ENCODE results near the gene FGFR4.

DNA sequence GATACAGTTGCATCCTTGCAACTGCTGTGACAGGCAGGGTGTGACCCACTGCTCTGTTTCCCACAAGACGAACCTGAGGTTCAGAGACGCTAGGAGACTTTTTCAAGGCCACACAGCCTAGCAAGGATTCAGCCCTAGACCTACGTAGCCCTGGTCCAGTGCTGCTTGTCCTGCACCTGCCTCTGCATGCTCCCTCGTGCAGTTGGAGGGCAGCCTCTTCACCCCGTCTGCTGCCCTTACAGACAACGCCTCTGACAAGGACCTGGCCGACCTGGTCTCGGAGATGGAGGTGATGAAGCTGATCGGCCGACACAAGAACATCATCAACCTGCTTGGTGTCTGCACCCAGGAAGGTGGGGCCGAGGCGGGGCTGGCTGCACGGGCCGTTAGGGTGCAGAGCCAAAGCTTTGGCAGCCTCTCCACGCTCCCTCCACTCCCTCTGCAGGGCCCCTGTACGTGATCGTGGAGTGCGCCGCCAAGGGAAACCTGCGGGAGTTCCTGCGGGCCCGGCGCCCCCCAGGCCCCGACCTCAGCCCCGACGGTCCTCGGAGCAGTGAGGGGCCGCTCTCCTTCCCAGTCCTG is 8.5 kb downstream of the FGFR4 start:
- TF ChIP-seq, protein P1, sequence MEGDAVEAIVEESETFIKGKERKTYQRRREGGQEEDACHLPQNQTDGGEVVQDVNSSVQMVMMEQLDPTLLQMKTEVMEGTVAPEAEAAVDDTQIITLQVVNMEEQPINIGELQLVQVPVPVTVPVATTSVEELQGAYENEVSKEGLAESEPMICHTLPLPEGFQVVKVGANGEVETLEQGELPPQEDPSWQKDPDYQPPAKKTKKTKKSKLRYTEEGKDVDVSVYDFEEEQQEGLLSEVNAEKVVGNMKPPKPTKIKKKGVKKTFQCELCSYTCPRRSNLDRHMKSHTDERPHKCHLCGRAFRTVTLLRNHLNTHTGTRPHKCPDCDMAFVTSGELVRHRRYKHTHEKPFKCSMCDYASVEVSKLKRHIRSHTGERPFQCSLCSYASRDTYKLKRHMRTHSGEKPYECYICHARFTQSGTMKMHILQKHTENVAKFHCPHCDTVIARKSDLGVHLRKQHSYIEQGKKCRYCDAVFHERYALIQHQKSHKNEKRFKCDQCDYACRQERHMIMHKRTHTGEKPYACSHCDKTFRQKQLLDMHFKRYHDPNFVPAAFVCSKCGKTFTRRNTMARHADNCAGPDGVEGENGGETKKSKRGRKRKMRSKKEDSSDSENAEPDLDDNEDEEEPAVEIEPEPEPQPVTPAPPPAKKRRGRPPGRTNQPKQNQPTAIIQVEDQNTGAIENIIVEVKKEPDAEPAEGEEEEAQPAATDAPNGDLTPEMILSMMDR (IDR thresholded peaks at IDR 0.05), result no peak
- TF ChIP-seq POLR2AphosphoS5 (IDR thresholded peaks at IDR 0.05) (no peak), POLR2A (IDR thresholded peaks at IDR 0.05) (no peak)
